GM19438 (cell line): ENCODE results near the gene AOAH.

ENCODE experiments used
- ATAC-seq: cut with Tn5 transposase; IDR thresholded peaks from one replicate; pipeline ENCODE4 v1.9.1; 2021; ENCODE audit warnings: low read depth; ENCODE audit not compliant: unreplicated experiment

Gene AOAH

GRCh38 chr7:36567699-36568451, 156.4 kb downstream of the AOAH start:
- no peak for ATAC-seq

GRCh38 chr7:36565792-36566356, 158.4 kb downstream of the AOAH start:
- no peak for ATAC-seq

GRCh38 chr7:36564489-36564888, 159.8 kb downstream of the AOAH start:
- ATAC-seq, result no peak

- ATAC-seq, result no peak
Observed at GRCh38 chr7:36563706-36564327, 160.5 kb downstream of the AOAH start.

GRCh38 chr7:36562121-36562520, 162.2 kb downstream of the AOAH start:
- no peak for ATAC-seq

GRCh38 chr7:36549029-36549428, 175.3 kb downstream of the AOAH start:
- ATAC-seq, result no peak

- no peak for ATAC-seq
Observed at GRCh38 chr7:36547416-36547815, 176.9 kb downstream of the AOAH start.

GRCh38 chr7:36546331-36546730, 178.0 kb downstream of the AOAH start:
- no peak for ATAC-seq

GRCh38 chr7:36545291-36545690, 179.0 kb downstream of the AOAH start:
- ATAC-seq, result no peak

- no peak for ATAC-seq
Observed at GRCh38 chr7:36538126-36538525, 186.2 kb downstream of the AOAH start.

- no peak for ATAC-seq
Observed at GRCh38 chr7:36535866-36536664, 188.2 kb downstream of the AOAH start.

GRCh38 chr7:36533717-36534116, 190.6 kb downstream of the AOAH start:
- ATAC-seq, result no peak

GRCh38 chr7:36532981-36533499, 191.3 kb downstream of the AOAH start:
- no peak for ATAC-seq

- no peak for ATAC-seq
Observed at GRCh38 chr7:36531951-36532350, 192.3 kb downstream of the AOAH start.

- no peak for ATAC-seq
Observed at GRCh38 chr7:36530456-36530855, 193.8 kb downstream of the AOAH start.

GRCh38 chr7:36527549-36527913, 196.8 kb downstream of the AOAH start:
- peak; percentile 20 for ATAC-seq

GRCh38 chr7:36526863-36527548, 197.3 kb downstream of the AOAH start:
- ATAC-seq, result peak; percentile 92

GRCh38 chr7:36523371-36524101, 200.8 kb downstream of the AOAH start:
- no peak for ATAC-seq

- ATAC-seq, result no peak
Observed at GRCh38 chr7:36522453-36523007, 201.8 kb downstream of the AOAH start.
